NT2/D1 (cell line): Measurements from ENCODE around the gene AP5S1.

Source experiments
- YY1 ChIP-seq: IDR thresholded peaks from 2 replicates; pipeline ENCODE4 v1.6.1; 2011; ENCODE audit not compliant: insufficient read length, insufficient read depth
- ZNF274 ChIP-seq: IDR thresholded peaks from 2 replicates; pipeline ENCODE4 v1.6.1; 2011; ENCODE audit warnings: mild to moderate bottlenecking, low read depth, low read length

GRCh38 chr20:3846740-3847428 lies 26.5 kb downstream of the AP5S1 start, which contains the start of gene MAVS:
- TF ChIP-seq YY1 (no peak), ZNF274 (no peak)
